CD4-positive, alpha-beta T cell treated with Interleukin-4 for 4 hours (primary cell): ENCODE measurements around the gene ACTRT2.

Experiments
- DNase-seq: peaks from one replicate; pipeline ENCODE4 v3.0.0-alpha.2; 2020

The ACTRT2 gene

GRCh38 chr1:3056641-3057040 lies 35.4 kb downstream of the ACTRT2 start:
- DNase-seq: no peak

- no peak for DNase-seq
Observed at GRCh38 chr1:3058263-3059030, 37.2 kb downstream of the ACTRT2 start.

GRCh38 chr1:3060127-3060526 lies 38.9 kb downstream of the ACTRT2 start:
- DNase-seq: no peak

GRCh38 chr1:3060601-3061551 lies 39.6 kb downstream of the ACTRT2 start:
- DNase-seq: no peak

GRCh38 chr1:3061566-3061965 lies 40.3 kb downstream of the ACTRT2 start:
- DNase-seq: no peak

- DNase-seq: no peak
Observed at GRCh38 chr1:3061981-3062615, 40.8 kb downstream of the ACTRT2 start.

- DNase-seq: no peak
Observed at GRCh38 chr1:3062616-3063378, 41.5 kb downstream of the ACTRT2 start.

- DNase-seq: no peak
Observed at GRCh38 chr1:3063379-3064295, 42.4 kb downstream of the ACTRT2 start.

GRCh38 chr1:3064296-3064850 lies 43.1 kb downstream of the ACTRT2 start:
- DNase-seq: no peak

GRCh38 chr1:3064901-3065300 lies 43.6 kb downstream of the ACTRT2 start:
- no peak for DNase-seq

GRCh38 chr1:3065396-3065795 lies 44.1 kb downstream of the ACTRT2 start:
- no peak for DNase-seq

- no peak for DNase-seq
Observed at GRCh38 chr1:3065797-3066196, 44.5 kb downstream of the ACTRT2 start.

GRCh38 chr1:3066250-3066711 lies 45.0 kb downstream of the ACTRT2 start:
- no peak for DNase-seq

GRCh38 chr1:3066826-3067225 lies 45.6 kb downstream of the ACTRT2 start:
- no peak for DNase-seq

- no peak for DNase-seq
Observed at GRCh38 chr1:3067301-3067670, 46.0 kb downstream of the ACTRT2 start.

- DNase-seq: no peak
Observed at GRCh38 chr1:3067671-3068563, 46.6 kb downstream of the ACTRT2 start.

GRCh38 chr1:3068564-3069431 lies 47.5 kb downstream of the ACTRT2 start, which contains the start of gene PRDM16:
Gene PRDM16, plus strand, starts transcription at chr1:3069203. Its CDS starts 57 bp downstream, at chr1:3069260.
- DNase-seq: no peak

GRCh38 chr1:3069491-3070308 lies 48.4 kb downstream of the ACTRT2 start:
- no peak for DNase-seq
